ENCODE data around the gene SLC10A1.

SLC10A1 gene

GRCh38 chr14:69811868-69812252 is 14.8 kb upstream of the SLC10A1 start:
- no peak for DNase-seq
- intact Hi-C loops (cut with DNase I), result no loop called here

- intact Hi-C loops (cut with DNase I), result no loop called here
- no peak for DNase-seq
Measured at GRCh38 chr14:69811227-69811867, 14.3 kb upstream of the SLC10A1 start.

GRCh38 chr14:69808919-69809808 is 12.1 kb upstream of the SLC10A1 start:
- intact Hi-C loops (cut with DNase I), result no loop called here
- no peak for DNase-seq

- intact Hi-C loops (cut with DNase I), result no loop called here
- DNase-seq, result no peak
Measured at GRCh38 chr14:69807192-69807591, 10.2 kb upstream of the SLC10A1 start.

GRCh38 chr14:69804902-69805301 is 7.9 kb upstream of the SLC10A1 start:
- intact Hi-C loops (cut with DNase I), result no loop called here
- DNase-seq, result no peak

GRCh38 chr14:69803753-69804152 is 6.7 kb upstream of the SLC10A1 start:
- intact Hi-C loops (cut with DNase I), result no loop called here
- no peak for DNase-seq

- intact Hi-C loops (cut with DNase I), result no loop called here
- DNase-seq, result no peak
Measured at GRCh38 chr14:69798339-69798735, 1.3 kb upstream of the SLC10A1 start.

- DNase-seq, result no peak
- intact Hi-C loops (cut with DNase I), result no loop called here
Measured at GRCh38 chr14:69797573-69798338, 715 bp upstream of the SLC10A1 start.

- intact Hi-C loops (cut with DNase I), result no loop called here
- no peak for DNase-seq
Measured at GRCh38 chr14:69795691-69796090, 1.4 kb downstream of the SLC10A1 start.

GRCh38 chr14:69794791-69795190 is 2.2 kb downstream of the SLC10A1 start:
- intact Hi-C loops (cut with DNase I), result no loop called here
- peak in 1 of 42 donors; percentile 22 for DNase-seq

- DNase-seq, result peak in 1 of 42 donors; percentile 10
- intact Hi-C loops (cut with DNase I), result no loop called here
Measured at GRCh38 chr14:69792887-69793421, 4.1 kb downstream of the SLC10A1 start.

GRCh38 chr14:69789118-69789640 is 7.9 kb downstream of the SLC10A1 start:
- DNase-seq, result no peak
- intact Hi-C loops (cut with DNase I), result no loop called here

GRCh38 chr14:69786603-69787002 is 10.4 kb downstream of the SLC10A1 start:
- DNase-seq, result peak in 2 of 42 donors; percentile 17 to 20
- intact Hi-C loops (cut with DNase I), result no loop called here

GRCh38 chr14:69784942-69785341 is 12.1 kb downstream of the SLC10A1 start:
- DNase-seq, result peak in 1 of 42 donors; percentile 21
- intact Hi-C loops (cut with DNase I), result no loop called here

- no peak for DNase-seq
- intact Hi-C loops (cut with DNase I), result no loop called here
Measured at GRCh38 chr14:69780952-69781351, 16.1 kb downstream of the SLC10A1 start.

- intact Hi-C loops (cut with DNase I), result no loop called here
- no peak for DNase-seq
Measured at GRCh38 chr14:69780092-69780491, 16.9 kb downstream of the SLC10A1 start.

- intact Hi-C loops (cut with DNase I), result no loop called here
Measured at GRCh38 chr14:69779088-69779487, 18.0 kb downstream of the SLC10A1 start.

GRCh38 chr14:69776875-69777453 is 20.1 kb downstream of the SLC10A1 start:
- no peak for DNase-seq
- intact Hi-C loops (cut with DNase I), result no loop called here

More at GRCh38 chr14:69779088-69779487, 18.0 kb downstream of the SLC10A1 start:
- DNase-seq, result no peak

- intact Hi-C loops (cut with DNase I), result no loop called here
Measured at GRCh38 chr14:69775012-69775411, 22.0 kb downstream of the SLC10A1 start.

More at GRCh38 chr14:69775012-69775411, 22.0 kb downstream of the SLC10A1 start:
- no peak for DNase-seq

Data from head of caudate nucleus (tissue), 42 donors.